SK-N-SH (cell line): ENCODE results near the gene DENND2C. TPM values are rescaled to one million over a fixed set of nuclear protein-coding genes. Genes with fewer than 3 reads are reported as not detected.

Experiments
- CTCF ChIA-PET: fragments of 300-600, 350-600 bp; formaldehyde crosslinking; extraction: SDS; loops from one replicate; lab custom pipeline; 2021; lab: Yijun Ruan, JAX
- POLR2A ChIA-PET: fragments of 350-600 bp; sonication (Branson Sonifier 250); formaldehyde crosslinking; extraction: SDS; loops from one replicate; lab custom pipeline; 2020; ENCODE audit warnings: antibody characterized with exemption, inconsistent platforms; lab: Yijun Ruan, JAX
- DNase-seq: peaks from one replicate; pipeline ENCODE4 v3.0.0; 2012
- H2AFZ ChIP-seq: fragments of 200-600 bp; sonication (generic); 2 replicates; pipeline ENCODE4 v1.8.1; 2016; ENCODE audit warnings: antibody characterized with exemption, mild to moderate bottlenecking, low read depth
- H3F3A ChIP-seq: fragments of 200-600 bp; sonication (generic); replicated peaks from 2 replicates; pipeline ENCODE3; 2016; ENCODE audit warnings: antibody characterized with exemption, mild to moderate bottlenecking; ENCODE audit not compliant: insufficient read depth
- H3K27ac ChIP-seq, 2 experiments: fragments of 200-500 bp in 1 of 2; fragments of 200-600 bp in 1 of 2; sonication (Bioruptor generic) in 1 of 2; sonication (generic), shearing (Covaris generic) in 1 of 2; 2 replicates each; pipeline versions ENCODE4 v1.5.1 to v1.6.1; 2014 to 2016; ENCODE audit warnings: low read depth in 2 of 2, inconsistent platforms in 1 of 2, low read length in 1 of 2, mild to moderate bottlenecking in 1 of 2, mixed read lengths in 1 of 2
- H3K27me3 ChIP-seq: fragments of 200-600 bp; sonication (generic), shearing (Covaris generic); 2 replicates; pipeline ENCODE4 v1.6.1; 2016; ENCODE audit warnings: mixed run types; ENCODE audit not compliant: insufficient read depth
- H3K36me3 ChIP-seq, 2 experiments: fragments of 200-500 bp in 1 of 2; fragments of 200-600 bp in 1 of 2; sonication (Bioruptor generic) in 1 of 2; sonication (generic) in 1 of 2; replicated peaks in 1 of 2; 2 replicates each; pipeline versions ENCODE3 to v1.5.1; 2014 to 2016; ENCODE audit warnings: low read length in 1 of 2, mild to moderate bottlenecking in 1 of 2; ENCODE audit not compliant: insufficient read depth in 2 of 2, control insufficient read depth in 1 of 2
- H3K4me1 ChIP-seq, 2 experiments: fragments of 200-500 bp in 1 of 2; fragments of 200-600 bp in 1 of 2; sonication (Bioruptor generic) in 1 of 2; sonication (generic), shearing (Covaris generic) in 1 of 2; 2 replicates each; pipeline versions ENCODE4 v1.5.1 to v1.6.1; 2014 to 2016; ENCODE audit warnings: low read depth in 1 of 2, low read length in 1 of 2, mixed run types in 1 of 2; ENCODE audit not compliant: insufficient read depth in 2 of 2, control insufficient read depth in 1 of 2
- H3K4me2 ChIP-seq: fragments of 200-600 bp; sonication (generic), shearing (Covaris generic); 2 replicates; pipeline ENCODE4 v1.6.1; 2017; ENCODE audit warnings: mixed run types
- H3K4me3 ChIP-seq, 2 experiments: fragments of 200-500 bp in 1 of 2; fragments of 200-600 bp in 1 of 2; sonication (Bioruptor generic) in 1 of 2; sonication (generic), shearing (Covaris generic) in 1 of 2; 2 replicates each; pipeline versions ENCODE4 v1.5.1 to v1.8.1; 2014 to 2016; ENCODE audit warnings: low read depth in 2 of 2, inconsistent platforms in 1 of 2, low read length in 1 of 2, mild to moderate bottlenecking in 1 of 2, mixed read lengths in 1 of 2, moderate library complexity in 1 of 2
- H3K79me2 ChIP-seq: fragments of 200-600 bp; sonication (generic); 2 replicates; pipeline ENCODE4 v1.8.1; 2017; ENCODE audit warnings: mild to moderate bottlenecking; ENCODE audit not compliant: insufficient read depth
- H3K9ac ChIP-seq: fragments of 200-600 bp; sonication (generic); 2 replicates; pipeline ENCODE4 v1.6.1; 2017; ENCODE audit warnings: mixed run types
- H3K9me2 ChIP-seq: fragments of 200-600 bp; sonication (generic); 2 replicates; pipeline ENCODE4 v1.6.1; 2017; ENCODE audit warnings: mixed run types
- H3K9me3 ChIP-seq: fragments of 200-600 bp; sonication (generic); 2 replicates; pipeline ENCODE4 v1.6.1; 2017; ENCODE audit warnings: mixed run types, mild to moderate bottlenecking, moderate library complexity
- H4K20me1 ChIP-seq: fragments of 200-600 bp; sonication (generic); 2 replicates; pipeline ENCODE4 v1.6.1; 2017; ENCODE audit warnings: mild to moderate bottlenecking, mixed run types; ENCODE audit not compliant: insufficient read depth
- CHD2 ChIP-seq: fragments of 150-350 bp; IDR thresholded peaks from 2 replicates; pipeline ENCODE4 v1.6.1; 2018; ENCODE audit warnings: low read length; ENCODE audit not compliant: partially characterized antibody
- ELF1 ChIP-seq: IDR thresholded peaks from 2 replicates; pipeline ENCODE4 v1.4.0; 2012
- FOXJ3 ChIP-seq: sonication (generic); formaldehyde crosslinking; IDR thresholded peaks from 2 replicates; pipeline ENCODE4 v1.5.1; 2020; ENCODE audit warnings: mild to moderate bottlenecking, missing genetic modification reagents
- FOXM1 ChIP-seq: IDR thresholded peaks from 2 replicates; pipeline ENCODE4 v1.4.0; 2012; ENCODE audit warnings: low read depth, mild to moderate bottlenecking
- GABPA ChIP-seq: IDR thresholded peaks from 2 replicates; pipeline ENCODE4 v1.4.0; 2012; ENCODE audit warnings: low read depth, mild to moderate bottlenecking
- GATA2 ChIP-seq: sonication (generic); formaldehyde crosslinking; IDR thresholded peaks from 2 replicates; pipeline ENCODE4 v1.5.0; 2020; ENCODE audit warnings: mild to moderate bottlenecking, missing genetic modification reagents
- JUND ChIP-seq: IDR thresholded peaks from 2 replicates; pipeline ENCODE4 v1.4.0; 2012
- MEF2A ChIP-seq: IDR thresholded peaks from 2 replicates; pipeline ENCODE4 v1.4.0; 2012; ENCODE audit warnings: low read depth, borderline replicate concordance
- NFIC ChIP-seq: IDR thresholded peaks from 2 replicates; pipeline ENCODE4 v1.4.0; 2012; ENCODE audit warnings: borderline replicate concordance
- POLR2AphosphoS5 ChIP-seq: IDR thresholded peaks from 2 replicates; pipeline ENCODE4 v1.6.1; 2012; ENCODE audit warnings: low read depth, low read length
- RCOR1 ChIP-seq: fragments of 150-350 bp; IDR thresholded peaks from 2 replicates; pipeline ENCODE4 v1.6.1; 2017; ENCODE audit warnings: antibody characterized with exemption, low read length
- RFX5 ChIP-seq: IDR thresholded peaks from 2 replicates; pipeline ENCODE4 v1.6.1; 2012; ENCODE audit warnings: mild to moderate bottlenecking, improper control_type of control experiment, low read length
- RXRA ChIP-seq: IDR thresholded peaks from 2 replicates; pipeline ENCODE4 v1.4.0; 2012; ENCODE audit warnings: low read depth, mild to moderate bottlenecking, borderline replicate concordance
- SIN3A ChIP-seq: IDR thresholded peaks from 2 replicates; pipeline ENCODE4 v1.6.1; 2012; ENCODE audit warnings: low read depth, mild to moderate bottlenecking, low read length, moderate library complexity, borderline replicate concordance
- TCF12 ChIP-seq: IDR thresholded peaks from 2 replicates; pipeline ENCODE4 v1.4.0; 2012
- TEAD4 ChIP-seq: IDR thresholded peaks from 2 replicates; pipeline ENCODE4 v1.4.0; 2012; ENCODE audit warnings: mild to moderate bottlenecking, borderline replicate concordance; ENCODE audit not compliant: insufficient read depth
- YY1 ChIP-seq: IDR thresholded peaks from 2 replicates; pipeline ENCODE4 v1.4.0; 2012; ENCODE audit warnings: low read depth, mild to moderate bottlenecking
- ZBTB33 ChIP-seq: IDR thresholded peaks from 2 replicates; pipeline ENCODE4 v1.4.0; 2012; ENCODE audit warnings: low read depth, borderline replicate concordance
- WGBS: methylation state at CpG from one replicate; pipeline ENCODE4 v1.1.6; 2017; ENCODE audit warnings: low lambda C conversion rate; 5-methylcytosine and 5-hydroxymethylcytosine counted together
- polyA plus RNA-seq, 3 experiments: library from polyadenylated mRNA; depleted of rRNA; stranded (reverse); fragments of >200 nt; gene quantifications; 2 replicates each; pipeline ENCODE4 v1.2.3, GENCODE V29; 2012
- TF ChIP-seq, protein P1 (sequence below): IDR thresholded peaks from 2 replicates; pipeline ENCODE4; 2012
- TF ChIP-seq, protein P2 (sequence below): IDR thresholded peaks from 2 replicates; pipeline ENCODE4 v1.4.0; 2012; ENCODE audit warnings: low read depth
- TF ChIP-seq, protein P3 (sequence below): IDR thresholded peaks from 2 replicates; pipeline ENCODE4 v1.4.0; 2012; ENCODE audit warnings: low read depth, borderline replicate concordance

The DENND2C gene
- polyA plus RNA-seq, 1 of the 3 experiments (the other 2 are of a cell fraction), result 0.03 TPM

- Histone ChIP-seq H3K27me3 (no peaks in the 10 kb centered on the region; the same call in 1 of the 2 replicates), H3K4me1 (no peaks in the 10 kb centered on the region; a peak in 1 of 4 replicates), H3K9ac (no peak overlapping the region), H4K20me1 (no peaks in the 10 kb centered on the region), H3K27ac (no peak overlapping the region), H3K4me3 (no peak overlapping the region), H3K9me2 (no peaks in the 10 kb centered on the region), H3F3A (peaks cover 43% of the 10 kb centered on the region), H3K79me2 (no peaks in the 10 kb centered on the region), H2AFZ (no peak overlapping the region), H3K36me3 (peaks cover 18 to 28% of the 10 kb centered on the region in 2 experiments), H3K4me2 (no peak overlapping the region), H3K9me3 (no peaks in the 10 kb centered on the region)
- ChIA-PET POLR2A (no interaction called here), CTCF (no interaction called here)
- WGBS, result 37% methylated on average over 2 of the region's 2 CpGs
- no peak for TF ChIP-seq TEAD4
- no peak for TF ChIP-seq POLR2AphosphoS5
- no peak for DNase-seq
These were observed 32.1 kb upstream of the DENND2C start for GRCh38 chr1:114701931-114702330.

GRCh38 chr1:114700036-114700600, 30.3 kb upstream of the DENND2C start:
- Histone ChIP-seq H3K9ac (no peak overlapping the region), H3K9me2 (no peaks in the 10 kb centered on the region), H3K9me3 (no peaks in the 10 kb centered on the region), H3K36me3 (peaks cover 5 to 12% of the 10 kb centered on the region in 2 experiments), H3K79me2 (no peaks in the 10 kb centered on the region), H3K4me3 (no peak overlapping the region), H2AFZ (no peak overlapping the region), H4K20me1 (no peaks in the 10 kb centered on the region), H3K4me1 (no peaks in the 10 kb centered on the region; a peak in 1 of 4 replicates), H3K27ac (no peak overlapping the region), H3K27me3 (no peaks in the 10 kb centered on the region; the same call in 1 of the 2 replicates), H3K4me2 (no peak overlapping the region), H3F3A (peaks cover 30% of the 10 kb centered on the region)
- no peak for TF ChIP-seq NFIC
- no peak for TF ChIP-seq FOXM1
- TF ChIP-seq CHD2, result no peak
- TF ChIP-seq YY1, result no peak
- TF ChIP-seq FOXJ3 (CRISPR knock-in tag), result no peak
- no peak for TF ChIP-seq SIN3A
- no peak for TF ChIP-seq TCF12
- TF ChIP-seq GABPA, result no peak
- TF ChIP-seq RFX5, result no peak
- TF ChIP-seq ZBTB33, result no peak
- TF ChIP-seq RCOR1, result no peak
- TF ChIP-seq RXRA, result no peak
- no peak for TF ChIP-seq TEAD4
- TF ChIP-seq, protein P1, sequence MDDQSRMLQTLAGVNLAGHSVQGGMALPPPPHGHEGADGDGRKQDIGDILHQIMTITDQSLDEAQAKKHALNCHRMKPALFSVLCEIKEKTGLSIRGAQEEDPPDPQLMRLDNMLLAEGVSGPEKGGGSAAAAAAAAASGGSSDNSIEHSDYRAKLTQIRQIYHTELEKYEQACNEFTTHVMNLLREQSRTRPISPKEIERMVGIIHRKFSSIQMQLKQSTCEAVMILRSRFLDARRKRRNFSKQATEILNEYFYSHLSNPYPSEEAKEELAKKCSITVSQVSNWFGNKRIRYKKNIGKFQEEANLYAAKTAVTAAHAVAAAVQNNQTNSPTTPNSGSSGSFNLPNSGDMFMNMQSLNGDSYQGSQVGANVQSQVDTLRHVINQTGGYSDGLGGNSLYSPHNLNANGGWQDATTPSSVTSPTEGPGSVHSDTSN, result no peak
- TF ChIP-seq, protein P2, sequence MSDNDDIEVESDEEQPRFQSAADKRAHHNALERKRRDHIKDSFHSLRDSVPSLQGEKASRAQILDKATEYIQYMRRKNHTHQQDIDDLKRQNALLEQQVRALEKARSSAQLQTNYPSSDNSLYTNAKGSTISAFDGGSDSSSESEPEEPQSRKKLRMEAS, result no peak
- TF ChIP-seq JUND, result no peak
- TF ChIP-seq GATA2 (CRISPR knock-in tag), result no peak
- TF ChIP-seq, protein P3, sequence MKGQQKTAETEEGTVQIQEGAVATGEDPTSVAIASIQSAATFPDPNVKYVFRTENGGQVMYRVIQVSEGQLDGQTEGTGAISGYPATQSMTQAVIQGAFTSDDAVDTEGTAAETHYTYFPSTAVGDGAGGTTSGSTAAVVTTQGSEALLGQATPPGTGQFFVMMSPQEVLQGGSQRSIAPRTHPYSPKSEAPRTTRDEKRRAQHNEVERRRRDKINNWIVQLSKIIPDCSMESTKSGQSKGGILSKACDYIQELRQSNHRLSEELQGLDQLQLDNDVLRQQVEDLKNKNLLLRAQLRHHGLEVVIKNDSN, result no peak
- no peak for TF ChIP-seq MEF2A
- no peak for TF ChIP-seq ELF1
- no peak for DNase-seq
- WGBS, result 9% methylated on average over 4 of the region's 4 CpGs
- ChIA-PET CTCF (no interaction called here), POLR2A (no interaction called here)
